HEK293 (cell line): ENCODE data around the gene GPC2.

Experiments used
- BCL11A ChIP-seq: fragments of 450-650 bp; formaldehyde crosslinking; IDR thresholded peaks from 2 replicates; pipeline ENCODE4 v1.5.1; 2016; ENCODE audit warnings: low read depth, missing biosample characterization, missing genetic modification characterization
- GLI2 ChIP-seq: fragments of 450-650 bp; formaldehyde crosslinking; IDR thresholded peaks from 2 replicates; pipeline ENCODE4; 2017; ENCODE audit warnings: missing biosample characterization, missing genetic modification characterization, low read depth, borderline replicate concordance
- HOXA7 ChIP-seq: sonication (generic); formaldehyde crosslinking; IDR thresholded peaks from 2 replicates; pipeline ENCODE4 v1.8.1; 2022; ENCODE audit warnings: missing genetic modification reagents, borderline replicate concordance
- KLF1 ChIP-seq: fragments of 450-650 bp; formaldehyde crosslinking; IDR thresholded peaks from 2 replicates; pipeline ENCODE4 v1.5.1; 2016; ENCODE audit warnings: missing biosample characterization, missing genetic modification characterization
- KLF10 ChIP-seq: fragments of 450-650 bp; IDR thresholded peaks from 2 replicates; pipeline ENCODE4 v1.5.1; 2018; ENCODE audit warnings: missing biosample characterization, mild to moderate bottlenecking, missing genetic modification characterization
- MYNN ChIP-seq: fragments of 450-650 bp; formaldehyde crosslinking; IDR thresholded peaks from 2 replicates; pipeline ENCODE4 v1.5.1; 2016; ENCODE audit warnings: missing biosample characterization, missing genetic modification characterization, borderline replicate concordance
- REPIN1 ChIP-seq: fragments of 450-650 bp; formaldehyde crosslinking; IDR thresholded peaks from 2 replicates; pipeline ENCODE4 v1.5.1; 2017; ENCODE audit warnings: missing biosample characterization, missing genetic modification characterization, low read depth
- SCRT2 ChIP-seq: fragments of 450-650 bp; formaldehyde crosslinking; IDR thresholded peaks from 2 replicates; pipeline ENCODE4 v1.5.1; 2016; ENCODE audit warnings: missing biosample characterization, missing genetic modification characterization
- SP2 ChIP-seq: fragments of 450-650 bp; formaldehyde crosslinking; IDR thresholded peaks from 2 replicates; pipeline ENCODE4 v1.5.1; 2016; ENCODE audit warnings: missing biosample characterization, missing genetic modification characterization
- WT1 ChIP-seq: fragments of 450-650 bp; formaldehyde crosslinking; IDR thresholded peaks from 2 replicates; pipeline ENCODE4 v1.5.1; 2016; ENCODE audit warnings: missing biosample characterization, missing genetic modification characterization
- ZBTB17 ChIP-seq: fragments of 450-650 bp; formaldehyde crosslinking; IDR thresholded peaks from 2 replicates; pipeline ENCODE4 v1.5.1; 2016; ENCODE audit warnings: missing biosample characterization, missing genetic modification characterization
- ZBTB20 ChIP-seq: fragments of 450-650 bp; formaldehyde crosslinking; IDR thresholded peaks from 2 replicates; pipeline ENCODE4 v1.5.1; 2016; ENCODE audit warnings: missing biosample characterization, missing genetic modification characterization
- ZFHX2 ChIP-seq: fragments of 450-650 bp; formaldehyde crosslinking; conservative IDR thresholded peaks from 2 replicates; pipeline ENCODE4 v1.5.1; 2016; ENCODE audit warnings: missing biosample characterization, missing genetic modification characterization
- ZFP37 ChIP-seq: fragments of 450-650 bp; formaldehyde crosslinking; IDR thresholded peaks from 2 replicates; pipeline ENCODE4 v1.5.1; 2016; ENCODE audit warnings: missing biosample characterization, missing genetic modification characterization
- ZNF132 ChIP-seq: fragments of 450-650 bp; formaldehyde crosslinking; IDR thresholded peaks from 2 replicates; pipeline ENCODE4 v1.5.1; 2017; ENCODE audit warnings: missing biosample characterization, missing genetic modification characterization, borderline replicate concordance
- ZNF155 ChIP-seq: fragments of 450-650 bp; formaldehyde crosslinking; IDR thresholded peaks from 2 replicates; pipeline ENCODE4 v1.5.1; 2016; ENCODE audit warnings: missing biosample characterization, missing genetic modification characterization
- ZNF202 ChIP-seq: fragments of 450-650 bp; formaldehyde crosslinking; IDR thresholded peaks from 2 replicates; pipeline ENCODE4 v1.5.1; 2016; ENCODE audit warnings: missing biosample characterization, missing genetic modification characterization, borderline replicate concordance
- ZNF24 ChIP-seq: fragments of 450-650 bp; formaldehyde crosslinking; IDR thresholded peaks from 2 replicates; pipeline ENCODE4 v1.5.1; 2016; ENCODE audit warnings: missing biosample characterization, missing genetic modification characterization
- ZNF324 ChIP-seq: fragments of 450-650 bp; formaldehyde crosslinking; IDR thresholded peaks from 2 replicates; pipeline ENCODE4 v1.5.1; 2016; ENCODE audit warnings: missing biosample characterization, missing genetic modification characterization
- ZNF37A ChIP-seq: fragments of 450-650 bp; IDR thresholded peaks from 2 replicates; pipeline ENCODE4 v1.5.1; 2018; ENCODE audit warnings: missing biosample characterization, missing genetic modification characterization
- ZNF423 ChIP-seq: fragments of 450-650 bp; formaldehyde crosslinking; IDR thresholded peaks from 2 replicates; pipeline ENCODE4 v1.5.1; 2016; ENCODE audit warnings: missing biosample characterization, missing genetic modification characterization
- ZNF529 ChIP-seq: fragments of 450-650 bp; formaldehyde crosslinking; IDR thresholded peaks from 2 replicates; pipeline ENCODE4 v1.5.1; 2017; ENCODE audit warnings: missing genetic modification characterization, missing biosample characterization; ENCODE audit not compliant: insufficient replicate concordance
- ZNF596 ChIP-seq: fragments of 450-650 bp; IDR thresholded peaks from 2 replicates; pipeline ENCODE4 v1.5.0; 2018; ENCODE audit warnings: missing biosample characterization, mild to moderate bottlenecking, missing genetic modification characterization, moderate library complexity
- ZNF629 ChIP-seq: fragments of 450-650 bp; formaldehyde crosslinking; IDR thresholded peaks from 2 replicates; pipeline ENCODE4 v1.5.1; 2017; ENCODE audit warnings: missing biosample characterization, missing genetic modification characterization
- ZNF658 ChIP-seq: fragments of 450-650 bp; formaldehyde crosslinking; IDR thresholded peaks from 2 replicates; pipeline ENCODE4; 2016; ENCODE audit warnings: missing biosample characterization, missing genetic modification characterization
- ZNF670 ChIP-seq: fragments of 450-650 bp; formaldehyde crosslinking; IDR thresholded peaks from 2 replicates; pipeline ENCODE4 v1.5.1; 2016; ENCODE audit warnings: missing biosample characterization, missing genetic modification characterization, low read depth
- ZNF785 ChIP-seq: fragments of 450-650 bp; formaldehyde crosslinking; IDR thresholded peaks from 2 replicates; pipeline ENCODE4 v1.5.1; 2016; ENCODE audit warnings: missing biosample characterization, missing genetic modification characterization
- ZNF792 ChIP-seq: fragments of 450-650 bp; formaldehyde crosslinking; IDR thresholded peaks from 2 replicates; pipeline ENCODE4 v1.5.1; 2016; ENCODE audit warnings: missing biosample characterization, missing genetic modification characterization
- ZNF837 ChIP-seq: fragments of 450-650 bp; formaldehyde crosslinking; IDR thresholded peaks from 2 replicates; pipeline ENCODE4 v1.5.1; 2016; ENCODE audit warnings: missing biosample characterization, missing genetic modification characterization
- ZXDB ChIP-seq: fragments of 450-650 bp; formaldehyde crosslinking; IDR thresholded peaks from 2 replicates; pipeline ENCODE4 v1.5.1; 2016; ENCODE audit warnings: missing biosample characterization, missing genetic modification characterization
- TF ChIP-seq, protein P1 (sequence below): fragments of 450-650 bp; formaldehyde crosslinking; IDR thresholded peaks from 2 replicates; pipeline ENCODE4 v1.5.1; 2017; ENCODE audit warnings: missing biosample characterization, missing genetic modification characterization
- TF ChIP-seq, protein P2 (sequence below): fragments of 450-650 bp; formaldehyde crosslinking; IDR thresholded peaks from 2 replicates; pipeline ENCODE4 v1.5.1; 2016; ENCODE audit warnings: missing biosample characterization, missing genetic modification characterization
- TF ChIP-seq, protein P3 (sequence below): fragments of 450-650 bp; formaldehyde crosslinking; IDR thresholded peaks from 2 replicates; pipeline ENCODE4 v1.5.1; 2016; ENCODE audit warnings: missing biosample characterization, missing genetic modification characterization

GPC2 gene

DNA sequence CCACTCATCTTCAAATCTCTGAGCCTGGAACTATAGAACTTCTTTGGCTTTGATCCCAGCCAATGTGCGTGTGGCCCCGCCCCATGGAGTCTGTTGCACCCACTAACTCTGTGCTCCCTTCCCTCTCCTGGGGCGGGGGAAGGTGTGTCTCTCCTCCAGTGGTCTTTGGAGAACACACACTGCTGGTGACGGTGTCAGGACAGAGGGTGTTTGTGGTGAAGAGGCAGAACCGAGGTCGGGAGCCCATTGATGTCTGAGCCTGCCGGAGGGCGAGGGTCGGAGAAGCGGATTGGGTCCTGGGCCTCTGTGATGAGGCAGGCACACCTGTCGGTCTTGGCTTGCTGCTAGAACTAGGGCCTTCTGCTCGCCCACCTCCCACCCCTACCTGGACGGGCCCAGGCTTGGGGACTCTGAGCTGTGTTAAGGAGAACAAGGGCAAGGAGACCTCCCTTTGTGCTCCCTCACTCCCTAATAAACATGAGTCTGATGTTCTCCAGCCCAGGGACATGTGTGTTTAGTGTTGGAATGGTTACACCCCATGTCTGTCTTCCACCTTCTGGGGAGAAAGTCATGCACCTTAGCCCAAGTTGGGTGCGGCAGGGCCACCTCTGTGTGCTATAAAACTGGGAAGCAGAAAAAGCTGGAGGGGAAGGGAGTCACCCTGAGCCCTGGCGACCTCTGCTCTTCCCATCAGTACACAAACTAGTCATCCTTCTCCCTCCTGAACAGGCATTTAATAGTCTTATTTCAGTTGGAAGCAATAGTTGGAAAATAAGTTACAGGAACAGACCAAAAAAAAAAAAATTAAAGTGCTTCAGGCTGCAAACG, 23.3 kb downstream of the GPC2 start (continued):
- TF ChIP-seq, protein P1, sequence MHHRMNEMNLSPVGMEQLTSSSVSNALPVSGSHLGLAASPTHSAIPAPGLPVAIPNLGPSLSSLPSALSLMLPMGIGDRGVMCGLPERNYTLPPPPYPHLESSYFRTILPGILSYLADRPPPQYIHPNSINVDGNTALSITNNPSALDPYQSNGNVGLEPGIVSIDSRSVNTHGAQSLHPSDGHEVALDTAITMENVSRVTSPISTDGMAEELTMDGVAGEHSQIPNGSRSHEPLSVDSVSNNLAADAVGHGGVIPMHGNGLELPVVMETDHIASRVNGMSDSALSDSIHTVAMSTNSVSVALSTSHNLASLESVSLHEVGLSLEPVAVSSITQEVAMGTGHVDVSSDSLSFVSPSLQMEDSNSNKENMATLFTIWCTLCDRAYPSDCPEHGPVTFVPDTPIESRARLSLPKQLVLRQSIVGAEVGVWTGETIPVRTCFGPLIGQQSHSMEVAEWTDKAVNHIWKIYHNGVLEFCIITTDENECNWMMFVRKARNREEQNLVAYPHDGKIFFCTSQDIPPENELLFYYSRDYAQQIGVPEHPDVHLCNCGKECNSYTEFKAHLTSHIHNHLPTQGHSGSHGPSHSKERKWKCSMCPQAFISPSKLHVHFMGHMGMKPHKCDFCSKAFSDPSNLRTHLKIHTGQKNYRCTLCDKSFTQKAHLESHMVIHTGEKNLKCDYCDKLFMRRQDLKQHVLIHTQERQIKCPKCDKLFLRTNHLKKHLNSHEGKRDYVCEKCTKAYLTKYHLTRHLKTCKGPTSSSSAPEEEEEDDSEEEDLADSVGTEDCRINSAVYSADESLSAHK (tag by site-specific recombination): no peak
- TF ChIP-seq ZNF37A (no peak), ZFHX2 (tag by site-specific recombination) (no peak), ZBTB17 (peak; percentile 93), ZNF529 (tag by site-specific recombination) (no peak), ZNF629 (no peak), KLF10 (tag by site-specific recombination) (no peak), ZNF837 (tag by site-specific recombination) (no peak), ZNF785 (no peak), ZNF324 (tag by site-specific recombination) (no peak), GLI2 (no peak), ZNF792 (tag by site-specific recombination) (no peak), ZFP37 (tag by site-specific recombination) (no peak), HOXA7 (CRISPR knock-in tag) (no peak), REPIN1 (tag by site-specific recombination) (no peak), ZNF155 (no peak), ZNF202 (tag by site-specific recombination) (no peak), SP2 (tag by site-specific recombination) (peak; percentile 76), ZXDB (no peak), ZNF24 (tag by site-specific recombination) (no peak), KLF1 (tag by site-specific recombination) (peak; percentile 75), BCL11A (tag by site-specific recombination) (no peak), SCRT2 (tag by site-specific recombination) (peak; percentile 97), MYNN (tag by site-specific recombination) (no peak), ZNF596 (tag by site-specific recombination) (no peak), ZBTB20 (tag by site-specific recombination) (peak; percentile 94), ZNF423 (tag by site-specific recombination) (no peak), ZNF658 (no peak), ZNF670 (tag by site-specific recombination) (no peak), WT1 (tag by site-specific recombination) (peak; percentile 78), ZNF132 (tag by site-specific recombination) (no peak)
- TF ChIP-seq, protein P2, sequence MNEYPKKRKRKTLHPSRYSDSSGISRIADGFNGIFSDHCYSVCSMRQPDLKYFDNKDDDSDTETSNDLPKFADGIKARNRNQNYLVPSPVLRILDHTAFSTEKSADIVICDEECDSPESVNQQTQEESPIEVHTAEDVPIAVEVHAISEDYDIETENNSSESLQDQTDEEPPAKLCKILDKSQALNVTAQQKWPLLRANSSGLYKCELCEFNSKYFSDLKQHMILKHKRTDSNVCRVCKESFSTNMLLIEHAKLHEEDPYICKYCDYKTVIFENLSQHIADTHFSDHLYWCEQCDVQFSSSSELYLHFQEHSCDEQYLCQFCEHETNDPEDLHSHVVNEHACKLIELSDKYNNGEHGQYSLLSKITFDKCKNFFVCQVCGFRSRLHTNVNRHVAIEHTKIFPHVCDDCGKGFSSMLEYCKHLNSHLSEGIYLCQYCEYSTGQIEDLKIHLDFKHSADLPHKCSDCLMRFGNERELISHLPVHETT: no peak
- TF ChIP-seq, protein P3, sequence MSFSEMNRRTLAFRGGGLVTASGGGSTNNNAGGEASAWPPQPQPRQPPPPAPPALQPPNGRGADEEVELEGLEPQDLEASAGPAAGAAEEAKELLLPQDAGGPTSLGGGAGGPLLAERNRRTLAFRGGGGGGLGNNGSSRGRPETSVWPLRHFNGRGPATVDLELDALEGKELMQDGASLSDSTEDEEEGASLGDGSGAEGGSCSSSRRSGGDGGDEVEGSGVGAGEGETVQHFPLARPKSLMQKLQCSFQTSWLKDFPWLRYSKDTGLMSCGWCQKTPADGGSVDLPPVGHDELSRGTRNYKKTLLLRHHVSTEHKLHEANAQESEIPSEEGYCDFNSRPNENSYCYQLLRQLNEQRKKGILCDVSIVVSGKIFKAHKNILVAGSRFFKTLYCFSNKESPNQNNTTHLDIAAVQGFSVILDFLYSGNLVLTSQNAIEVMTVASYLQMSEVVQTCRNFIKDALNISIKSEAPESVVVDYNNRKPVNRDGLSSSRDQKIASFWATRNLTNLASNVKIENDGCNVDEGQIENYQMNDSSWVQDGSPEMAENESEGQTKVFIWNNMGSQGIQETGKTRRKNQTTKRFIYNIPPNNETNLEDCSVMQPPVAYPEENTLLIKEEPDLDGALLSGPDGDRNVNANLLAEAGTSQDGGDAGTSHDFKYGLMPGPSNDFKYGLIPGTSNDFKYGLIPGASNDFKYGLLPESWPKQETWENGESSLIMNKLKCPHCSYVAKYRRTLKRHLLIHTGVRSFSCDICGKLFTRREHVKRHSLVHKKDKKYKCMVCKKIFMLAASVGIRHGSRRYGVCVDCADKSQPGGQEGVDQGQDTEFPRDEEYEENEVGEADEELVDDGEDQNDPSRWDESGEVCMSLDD: no peak
